Adrenal gland (tissue), 12 donors: Measurements from ENCODE around the gene FGF6. TPM values are rescaled to one million over a fixed set of nuclear protein-coding genes. Genes with fewer than 3 reads are reported as not detected.

ENCODE experiments used
- DNase-seq, 7 donors: peaks; one replicate each; pipeline ENCODE4 v3.0.0-alpha.2; 2019 to 2020
- H3K27ac ChIP-seq, 5 donors: fragments of 200-600 bp; sonication (generic) in 4 of 5; 1 replicate in 3 of 5; 2 replicates in 2 of 5; pipeline versions ENCODE4 v1.5.1 to v1.8.0; 2016 to 2020; ENCODE audit warnings: mild to moderate bottlenecking in 1 of 5
- H3K27me3 ChIP-seq: fragments of 200-600 bp; 2 replicates; pipeline ENCODE4 v1.8.0; 2021
- H3K36me3 ChIP-seq, 2 donors: fragments of 200-600 bp; replicated peaks in 1 of 2; 1 replicate in 1 of 2; 2 replicates in 1 of 2; pipeline versions ENCODE4 v1.5.1 to v1.8.0; 2018 to 2022
- H3K4me1 ChIP-seq, 2 donors: fragments of 200-600 bp; replicated peaks in 1 of 2; 1 replicate in 1 of 2; 2 replicates in 1 of 2; pipeline versions ENCODE4 v1.5.1 to v1.8.0; 2018 to 2021
- H3K4me3 ChIP-seq, 4 donors: fragments of 200-600 bp; sonication (generic) in 3 of 4; one replicate each; pipeline ENCODE4 v1.5.1; 2016 to 2018
- H3K9me3 ChIP-seq, 3 donors: fragments of 200-600 bp; sonication (generic) in 1 of 3; replicated peaks in 1 of 3; 1 replicate in 2 of 3; 2 replicates in 1 of 3; pipeline versions ENCODE4 v1.5.1 to v1.8.0; 2016 to 2021
- CTCF ChIP-seq, 6 experiments: fragments of 450-650 bp in 4 of 6; fragments of 200-600 bp in 2 of 6; sonication (generic) in 1 of 6; IDR thresholded peaks; 1 replicate in 5 of 6; 2 replicates in 1 of 6; pipeline versions ENCODE4 v1.5.1 to v1.8.0; 2016 to 2021; ENCODE audit warnings: antibody characterized with exemption in 6 of 6, mild to moderate bottlenecking in 2 of 6, moderate library complexity in 1 of 6
- POLR2A ChIP-seq, 2 donors: fragments of 450-650 bp; IDR thresholded peaks; one replicate each; pipeline ENCODE4 v1.6.1; 2017; ENCODE audit warnings: antibody characterized with exemption in 2 of 2, mild to moderate bottlenecking in 2 of 2, moderate library complexity in 1 of 2
- WGBS, 4 donors: extraction: QIAGEN DNeasy Blood & Tissue Kit in 2 of 4; methylation state at CpG; one replicate each; pipeline versions ENCODE4 v1.1.5 to v1.1.7; 2013 to 2017; 5-methylcytosine and 5-hydroxymethylcytosine counted together
- intact Hi-C, 2 donors: fragments of 100-400 bp; cut with DNase I; formaldehyde crosslinking; loops; one replicate each; pipeline versions ENCODE4 v1.14.1 to v1.15.0; 2022 to 2023
- polyA plus RNA-seq, 3 donors: library from polyadenylated mRNA; stranded (reverse); fragments of 200-250 nt in 2 of 3; fragments of 350-450 nt in 1 of 3; fragmentation: Illumina TruSeq in 1 of 3; extraction: RNeasy Lipid Tissue Mini Kit (QIAGEN cat#74804) in 1 of 3; gene quantifications; one replicate each; pipeline ENCODE4 v1.2.3, GENCODE V29; 2013 to 2014
- total RNA-seq, 9 donors: library from RNA; depleted of rRNA in 4 of 9; stranded (reverse); fragments of >200 nt in 4 of 9; fragments of 120-200 nt in 1 of 9; fragmentation: NEBNext Ultra II Directional in 1 of 9; extraction: Animal tissue kit (Norgen Biotek cat#: 25700) in 1 of 9; gene quantifications; one replicate each; pipeline versions ENCODE4 v1.1.0 to v1.2.4, GENCODE V29; 2013 to 2023
- donor health status: healthy with polysubstance abuse.
- donor health status: Bipolar disorder and iron deficiency.
- donor health status: DM: yes; HTN: yes; CAD: no.
- donor health status: DM: no; HTN: no; CAD: no.
- donor health status: DM: no; HTN: no; CAD: no.
- donor health status: DM: yes; HTN: yes; CAD: no.

Gene FGF6
- total and polyA plus RNA-seq, 12 donors: not detected

GRCh38 chr12:4395818-4396217 lies 49.8 kb downstream of the FGF6 start:
- TF ChIP-seq CTCF (IDR thresholded peaks at IDR 0.05) (no peak), POLR2A (IDR thresholded peaks at IDR 0.05) (no peak)
- intact Hi-C loops: no loop called here
- 62 to 75% (median 68%) methylated on average over 2 of the region's 2 CpGs for WGBS, 4 donors
- H3K4me3 ChIP-seq: no peak overlapping the region
- H3K27me3 ChIP-seq: no peaks in the 10 kb centered on the region
- H3K9me3 ChIP-seq: no peaks in the 10 kb centered on the region
- no peak for DNase-seq
- no peaks in the 10 kb centered on the region for H3K36me3 ChIP-seq
- no peaks in the 10 kb centered on the region for H3K4me1 ChIP-seq
- H3K27ac ChIP-seq: no peak overlapping the region

DNA sequence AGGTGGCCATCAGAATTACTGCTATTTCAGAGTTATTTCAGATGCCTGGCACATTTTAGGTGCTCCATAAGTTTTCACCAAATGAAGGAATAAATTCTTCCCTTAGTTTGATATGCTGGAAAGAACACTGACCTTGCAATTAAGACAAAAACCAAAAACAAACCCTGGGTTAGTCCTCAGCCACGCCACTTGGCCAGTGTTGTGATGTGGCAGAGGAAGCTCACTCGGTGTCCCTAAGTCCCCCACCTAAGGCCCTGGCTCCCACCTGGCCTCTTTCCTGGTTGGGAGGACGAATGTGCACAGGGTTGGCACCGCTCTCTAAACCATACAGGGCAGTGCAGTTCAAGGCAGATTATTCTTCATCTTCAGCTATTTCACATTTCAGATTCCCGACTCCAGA lies 52.4 kb downstream of the FGF6 start:
- H3K27ac ChIP-seq: no peak overlapping the region
- 52 to 69% (median 59%) methylated on average over 5 of the region's 5 CpGs for WGBS, 4 donors
- no peak for DNase-seq
- no peaks in the 10 kb centered on the region for H3K9me3 ChIP-seq
- H3K27me3 ChIP-seq: no peaks in the 10 kb centered on the region
- TF ChIP-seq CTCF (IDR thresholded peaks at IDR 0.05) (no peak), POLR2A (IDR thresholded peaks at IDR 0.05) (no peak)
- H3K4me3 ChIP-seq: no peak overlapping the region
- H3K4me1 ChIP-seq: no peaks in the 10 kb centered on the region
- intact Hi-C loops: no loop called here
- H3K36me3 ChIP-seq: no peaks in the 10 kb centered on the region

DNA sequence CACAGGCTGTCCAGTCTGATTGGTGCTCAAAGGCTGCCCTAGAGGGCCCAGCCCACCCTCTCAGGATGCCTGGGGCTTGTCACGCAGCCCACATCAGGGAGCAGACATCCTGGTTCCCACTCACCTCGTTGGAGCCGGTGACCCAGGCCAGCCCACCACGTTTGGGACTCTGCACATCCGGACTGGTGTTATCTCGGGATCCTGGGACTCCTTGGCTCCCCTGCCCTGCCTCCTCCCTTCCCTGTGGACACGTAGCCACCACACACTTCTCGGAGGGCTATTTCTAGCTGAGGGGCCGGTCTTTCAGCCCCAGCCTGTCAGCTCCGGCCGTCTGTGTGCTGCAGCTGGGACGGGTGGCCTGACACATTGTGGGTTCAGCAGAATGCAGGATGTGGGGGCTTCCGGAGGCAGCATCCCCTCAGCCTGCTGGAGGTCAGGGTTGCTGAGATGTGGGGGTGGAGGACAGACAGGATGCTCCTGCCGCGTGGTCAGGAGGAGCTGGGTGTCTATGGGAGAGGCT lies 53.3 kb downstream of the FGF6 start:
- Histone ChIP-seq H3K4me1 (no peaks in the 10 kb centered on the region), H3K27ac (no peak overlapping the region), H3K9me3 (no peaks in the 10 kb centered on the region), H3K36me3 (no peaks in the 10 kb centered on the region), H3K4me3 (no peak overlapping the region), H3K27me3 (no peaks in the 10 kb centered on the region)
- 32 to 53% (median 45%) methylated on average over 8 to 15 of the region's 15 CpGs for WGBS, 4 donors
- intact Hi-C loops: no loop called here
- no peak for TF ChIP-seq POLR2A (IDR thresholded peaks at IDR 0.05)
- peak in 3 of 7 donors; percentile 2 to 13 (median 10) for DNase-seq

DNA sequence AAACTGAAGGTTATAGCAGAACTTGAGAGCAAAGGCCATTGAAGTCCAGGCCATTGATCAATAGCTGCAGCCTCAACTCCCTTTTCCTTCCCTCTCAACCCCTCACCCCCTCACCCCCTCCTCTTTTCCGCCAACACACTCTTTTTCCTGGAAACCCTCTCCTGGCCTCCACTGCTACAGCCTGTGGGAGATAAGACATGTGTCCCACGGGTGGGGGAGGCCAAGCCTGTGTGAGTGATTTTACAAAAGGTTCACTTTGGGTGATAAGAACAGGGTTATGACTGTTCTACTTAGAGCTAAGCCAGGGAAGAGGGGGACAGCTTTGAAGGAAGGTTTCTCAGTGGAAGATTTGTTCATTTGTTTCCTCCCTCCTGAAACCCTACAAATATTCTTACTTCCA lies 57.0 kb downstream of the FGF6 start:
- no peak overlapping the region for H3K4me3 ChIP-seq
- no peaks in the 10 kb centered on the region for H3K4me1 ChIP-seq
- 33 to 46% (median 40%) methylated on average over 2 of the region's 2 CpGs for WGBS, 4 donors
- no peaks in the 10 kb centered on the region for H3K27me3 ChIP-seq
- H3K9me3 ChIP-seq: no peaks in the 10 kb centered on the region
- no peak for TF ChIP-seq POLR2A (IDR thresholded peaks at IDR 0.05)
- TF ChIP-seq CTCF (IDR thresholded peaks at IDR 0.05): no peak
- intact Hi-C loops: no loop called here
- H3K36me3 ChIP-seq: no peaks in the 10 kb centered on the region
- H3K27ac ChIP-seq: no peak overlapping the region
- DNase-seq: no peak

DNA sequence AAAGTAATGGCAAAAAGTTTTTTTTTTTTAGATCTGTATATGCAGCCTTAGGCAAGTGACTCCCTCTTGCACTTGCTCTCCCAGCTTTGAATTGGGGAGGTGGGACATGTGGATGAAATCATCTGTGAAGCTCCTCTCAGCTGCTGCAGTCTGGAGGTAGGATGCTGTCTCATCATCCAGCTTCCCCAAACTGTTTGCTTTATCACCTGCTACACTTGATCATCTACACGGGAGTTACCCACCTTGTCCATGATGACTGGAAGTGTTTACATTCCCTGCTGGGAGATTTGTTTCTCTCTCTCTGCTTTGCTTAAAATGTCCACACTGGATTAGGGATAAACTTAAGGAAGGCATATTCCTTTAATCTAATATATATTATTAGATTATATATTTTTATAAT lies 57.6 kb downstream of the FGF6 start:
- no peak for DNase-seq
- no peaks in the 10 kb centered on the region for H3K9me3 ChIP-seq
- TF ChIP-seq POLR2A (IDR thresholded peaks at IDR 0.05): no peak
- TF ChIP-seq CTCF (IDR thresholded peaks at IDR 0.05): no peak
- no peak overlapping the region for H3K4me3 ChIP-seq
- intact Hi-C loops: no loop called here
- H3K27ac ChIP-seq: no peak overlapping the region
- H3K27me3 ChIP-seq: no peaks in the 10 kb centered on the region
- H3K4me1 ChIP-seq: no peaks in the 10 kb centered on the region
- H3K36me3 ChIP-seq: no peaks in the 10 kb centered on the region
- WGBS, 4 donors: 56 to 82% (median 71%) methylated on average over 1 of the region's 1 CpG
